Glomerular endothelial cell (primary cell): ENCODE results near the gene CLDN22. TPM values are rescaled to one million over a fixed set of nuclear protein-coding genes. Genes with fewer than 3 reads are reported as not detected.

Source experiments
- DNase-seq: peaks from one replicate; pipeline ENCODE4 v3.0.0-alpha.2; 2011; ENCODE audit warnings: low read depth, low spot score; ENCODE audit errors: extremely low read depth
- total RNA-seq: library from RNA; depleted of rRNA; stranded (reverse); fragments of >200 nt; gene quantifications from 2 replicates; pipeline ENCODE4 v1.2.3, GENCODE V29; 2015

CLDN22 gene
- total RNA-seq, 1 donor from 2014 or later = not detected

- no peak for DNase-seq
These were observed 34.2 kb downstream of the CLDN22 start for GRCh38 chr4:183285886-183286285.

- DNase-seq = no peak
These were observed 35.1 kb downstream of the CLDN22 start for GRCh38 chr4:183284965-183285364.

- no peak for DNase-seq
These were observed 35.8 kb downstream of the CLDN22 start for GRCh38 chr4:183284258-183284785.

- DNase-seq = no peak
These were observed 44.0 kb downstream of the CLDN22 start for GRCh38 chr4:183276106-183276505.

- DNase-seq = no peak
These were observed 47.7 kb downstream of the CLDN22 start for GRCh38 chr4:183272384-183272783.

- no peak for DNase-seq
These were observed 51.5 kb downstream of the CLDN22 start for GRCh38 chr4:183268556-183268955.

Other genes starting within 250 kb of the CLDN22 start
- 24.1 and 32.0 TPM in 2 replicates for gene WWC2, start 221.0 kb downstream of the CLDN22 start, total RNA-seq
- gene CLDN24, start 2.1 kb upstream of the CLDN22 start, total RNA-seq = not detected in 2 replicates
- gene CDKN2AIP, start 124.4 kb upstream of the CLDN22 start, total RNA-seq = 11.7 and 19.4 TPM in 2 replicates
- 6.6 and 8.0 TPM in 2 replicates for gene ING2, start 184.8 kb upstream of the CLDN22 start, total RNA-seq